Tibial nerve (tissue), 4 donors: ENCODE measurements around the gene CDCA3. TPM values are rescaled to one million over a fixed set of nuclear protein-coding genes. Genes with fewer than 3 reads are reported as not detected.
A peak's percentile ranks its signal among the peaks of the same experiment; 100 is the strongest.

ENCODE experiments used
- DNase-seq, 2 donors: peaks; one replicate each; pipeline ENCODE4 v3.0.0-alpha.2; 2019; ENCODE audit warnings: low spot score in 2 of 2
- H3K27ac ChIP-seq, 4 donors: fragments of 200-600 bp; sonication (generic) in 3 of 4; one replicate each; pipeline ENCODE4 v1.5.1; 2017 to 2019; ENCODE audit warnings: mild to moderate bottlenecking in 1 of 4
- H3K27me3 ChIP-seq, 2 donors: fragments of 200-600 bp; sonication (generic) in 1 of 2; one replicate each; pipeline versions ENCODE4 v1.5.1 to v1.6.0; 2017 to 2019
- H3K36me3 ChIP-seq, 3 donors: fragments of 200-600 bp; sonication (generic); one replicate each; pipeline ENCODE4 v1.5.1; 2018 to 2019
- H3K4me1 ChIP-seq, 4 donors: fragments of 200-600 bp; sonication (generic) in 3 of 4; one replicate each; pipeline ENCODE4 v1.5.1; 2017 to 2019
- H3K4me3 ChIP-seq, 4 donors: fragments of 200-600 bp; sonication (generic) in 3 of 4; one replicate each; pipeline ENCODE4 v1.5.1; 2017 to 2019; ENCODE audit warnings: mild to moderate bottlenecking in 1 of 4, moderate library complexity in 1 of 4
- H3K9me3 ChIP-seq, 4 donors: fragments of 200-600 bp; sonication (generic) in 3 of 4; one replicate each; pipeline ENCODE4 v1.5.1; 2017 to 2019
- CTCF ChIP-seq, 5 experiments: fragments of 200-600 bp in 3 of 5; fragments of 450-650 bp in 2 of 5; sonication (generic) in 3 of 5; IDR thresholded peaks; one replicate each; pipeline ENCODE4 v1.5.1; 2016 to 2019; ENCODE audit warnings: antibody characterized with exemption in 5 of 5, mild to moderate bottlenecking in 3 of 5, moderate library complexity in 2 of 5
- EP300 ChIP-seq, 2 donors: sonication (generic); formaldehyde crosslinking; IDR thresholded peaks; one replicate each; pipeline ENCODE4 v1.6.1; 2017; ENCODE audit warnings: antibody characterized with exemption in 2 of 2, mild to moderate bottlenecking in 1 of 2
- POLR2A ChIP-seq, 2 donors: fragments of 450-650 bp; IDR thresholded peaks; one replicate each; pipeline ENCODE4 v1.6.1; 2017; ENCODE audit warnings: antibody characterized with exemption in 2 of 2, mild to moderate bottlenecking in 2 of 2, moderate library complexity in 2 of 2
- WGBS, 2 donors: methylation state at CpG; one replicate each; pipeline ENCODE4 v1.1.5; 2018; 5-methylcytosine and 5-hydroxymethylcytosine counted together
- total RNA-seq, 4 donors: library from RNA; depleted of rRNA; stranded (reverse); fragments of >200 nt; gene quantifications; one replicate each; pipeline ENCODE4 v1.1.0, GENCODE V29; 2016

Gene CDCA3
- total RNA-seq, 4 donors from 2014 or later: 0.21 to 19.4 (median 3.6) TPM

GRCh38 chr12:6829536-6830220 is 21.4 kb downstream of the CDCA3 start:
- H3K27me3 ChIP-seq: peaks cover 0 to 6% of the 10 kb centered on the region in 2 donors
- peaks cover 0 to 42% (median 7%) of the 10 kb centered on the region in 4 donors for H3K4me1 ChIP-seq
- H3K27ac ChIP-seq: peak overlapping the region; percentile 73 to 95 (median 86)
- no peaks in the 10 kb centered on the region for H3K9me3 ChIP-seq
- 40 to 52% methylated on average over 19 of the region's 19 CpGs for WGBS, 2 donors
- peak overlapping the region; percentile 57 to 92 (median 75) for H3K4me3 ChIP-seq
- H3K36me3 ChIP-seq: peaks cover 0 to 46% (median 0%) of the 10 kb centered on the region in 3 donors
- DNase-seq: no peak
- TF ChIP-seq CTCF (IDR thresholded peaks at IDR 0.05): no peak
- TF ChIP-seq POLR2A (IDR thresholded peaks at IDR 0.05): no peak
- no peak for TF ChIP-seq EP300 (IDR thresholded peaks at IDR 0.05)

- WGBS, 2 donors: 0 to 1% methylated on average over 37 to 46 of the region's 71 CpGs
- Histone ChIP-seq H3K4me3 (peak overlapping the region; percentile 57 to 92 (median 75)), H3K4me1 (peaks cover 0 to 42% (median 7%) of the 10 kb centered on the region in 4 donors), H3K27me3 (peaks cover 0 to 10% of the 10 kb centered on the region in 2 donors), H3K9me3 (no peaks in the 10 kb centered on the region), H3K27ac (peak overlapping the region; percentile 73 to 95 (median 86)), H3K36me3 (peaks cover 0 to 39% (median 0%) of the 10 kb centered on the region in 3 donors)
- no peak for DNase-seq
- TF ChIP-seq EP300 (IDR thresholded peaks at IDR 0.05) (peak in 1 of 2 donors; percentile 34), POLR2A (IDR thresholded peaks at IDR 0.05) (peak in 1 of 2 donors; percentile 24), CTCF (IDR thresholded peaks at IDR 0.05) (no peak)
Measured at GRCh38 chr12:6828781-6829535, 22.1 kb downstream of the CDCA3 start.

GRCh38 chr12:6827982-6828780 is 22.9 kb downstream of the CDCA3 start, which contains the start of gene P3H3:
Gene P3H3 (plus strand): TSS chr12:6828407. CDS start chr12:6828441, 34 bp downstream.
- H3K9me3 ChIP-seq: no peaks in the 10 kb centered on the region
- peak within 1 kb of the TSS; percentile 73 to 95 (median 86) for H3K27ac ChIP-seq
- H3K4me3 ChIP-seq: peak within 1 kb of the TSS; percentile 57 to 92 (median 75)
- TF ChIP-seq POLR2A (IDR thresholded peaks at IDR 0.05): peak in 1 of 2 donors; percentile 25
- TF ChIP-seq EP300 (IDR thresholded peaks at IDR 0.05): no peak
- TF ChIP-seq CTCF (IDR thresholded peaks at IDR 0.05): peak in 4 of 5 experiments; percentile 5 to 39 (median 17)
- WGBS, 2 donors: 1 to 3% methylated on average over 17 to 29 of the region's 60 CpGs
- no peak for DNase-seq
- peaks cover 0 to 16% of the 10 kb centered on the region in 2 donors for H3K27me3 ChIP-seq
- H3K4me1 ChIP-seq: peaks cover 0 to 42% (median 7%) of the 10 kb centered on the region in 4 donors
- H3K36me3 ChIP-seq: peaks cover 0 to 32% (median 0%) of the 10 kb centered on the region in 3 donors

DNA sequence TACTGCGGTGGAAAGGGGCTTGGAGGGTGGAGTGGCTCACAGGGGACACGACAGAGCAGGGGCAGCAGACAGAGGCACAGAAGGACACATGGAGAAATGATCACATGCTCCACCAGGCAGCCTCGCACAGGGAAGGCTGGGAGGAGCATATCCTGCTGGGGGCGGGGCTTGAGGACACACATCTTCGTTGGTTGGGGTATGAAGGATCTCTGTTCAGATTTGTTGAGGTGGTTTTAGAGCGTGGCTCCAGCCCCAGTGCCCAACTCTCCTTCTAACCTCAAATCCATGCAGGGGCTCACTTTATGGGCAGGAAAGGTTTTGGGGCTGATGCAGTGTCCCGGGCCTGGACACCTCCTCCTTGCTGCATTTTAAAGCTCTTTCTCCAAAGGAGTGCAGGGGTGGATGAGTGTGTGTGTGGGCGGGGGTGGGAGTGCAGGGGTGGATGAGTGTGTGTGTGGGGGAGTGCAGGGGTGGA is 23.6 kb downstream of the CDCA3 start:
- H3K9me3 ChIP-seq: no peaks in the 10 kb centered on the region
- H3K4me1 ChIP-seq: peaks cover 0 to 46% (median 7%) of the 10 kb centered on the region in 4 donors
- H3K36me3 ChIP-seq: peaks cover 0 to 24% (median 0%) of the 10 kb centered on the region in 3 donors
- peak overlapping the region in 2 of 4 donors; percentile 67 to 71 for H3K27ac ChIP-seq
- 3 to 5% methylated on average over 7 to 8 of the region's 8 CpGs for WGBS, 2 donors
- peaks cover 0 to 23% of the 10 kb centered on the region in 2 donors for H3K27me3 ChIP-seq
- H3K4me3 ChIP-seq: peak overlapping the region in 1 of 4 donors; percentile 77
- peak; percentile 87 to 95 for DNase-seq
- TF ChIP-seq POLR2A (IDR thresholded peaks at IDR 0.05) (no peak), CTCF (IDR thresholded peaks at IDR 0.05) (no peak), EP300 (IDR thresholded peaks at IDR 0.05) (peak in 1 of 2 donors; percentile 20)
